Activated CD4-positive, alpha-beta memory T cell treated with anti-CD3 and anti-CD28 coated beads for 36 hours (primary cell): Measurements from ENCODE around the gene CEP152. TPM values are rescaled to one million over a fixed set of nuclear protein-coding genes. Genes with fewer than 3 reads are reported as not detected.

ENCODE experiments used
- CTCF ChIA-PET: fragments of 350-600 bp; sonication (Branson Sonifier 250); formaldehyde crosslinking; loops from one replicate; lab custom pipeline; 2021; ENCODE audit warnings: antibody characterized with exemption, inconsistent platforms; lab: Charles Lee
- POLR2A ChIA-PET: fragments of 350-600 bp; sonication (Branson Sonifier 250); formaldehyde crosslinking; loops from one replicate; lab custom pipeline; 2021; ENCODE audit warnings: antibody characterized with exemption; lab: Charles Lee
- DNase-seq: peaks from one replicate; pipeline ENCODE4 v3.0.0-alpha.2; 2020
- H3K27ac Mint-ChIP-seq: one replicate; pipeline ENCODE4 v1.8.0; 2021; ENCODE audit warnings: mixed read lengths
- H3K27me3 Mint-ChIP-seq: one replicate; pipeline ENCODE4 v1.8.0; 2021; ENCODE audit warnings: mixed read lengths
- H3K36me3 Mint-ChIP-seq: one replicate; pipeline ENCODE4 v1.8.0; 2021; ENCODE audit warnings: mixed read lengths
- H3K4me1 Mint-ChIP-seq: one replicate; pipeline ENCODE4 v1.8.0; 2021; ENCODE audit warnings: low read depth, mixed read lengths
- H3K4me3 Mint-ChIP-seq: one replicate; pipeline ENCODE4 v1.8.0; 2021; ENCODE audit warnings: mild to moderate bottlenecking, mixed read lengths
- H3K9me3 Mint-ChIP-seq: one replicate; pipeline ENCODE4 v1.8.0; 2021; ENCODE audit warnings: mixed read lengths
- intact Hi-C: fragments of 100-400 bp; cut with micrococcal nuclease; formaldehyde crosslinking; loops from one replicate; pipeline ENCODE4 v1.15.1; 2023
- total RNA-seq, 2 experiments: library from RNA; stranded (reverse); gene quantifications; one replicate each; pipeline ENCODE4 v1.2.3, GENCODE V29; 2021

CEP152 gene
- total RNA-seq, 2 experiments from 2014 or later, result 36.1 to 39.4 TPM

- no peak for DNase-seq
- POLR2A ChIA-PET, result no interaction called here
- no peak overlapping the region for H3K27ac Mint-ChIP-seq
- H3K4me1 Mint-ChIP-seq, result no peaks in the 10 kb centered on the region
- no peak overlapping the region for H3K4me3 Mint-ChIP-seq
- intact Hi-C loops, result no loop called here
- peaks cover 51% of the 10 kb centered on the region for H3K36me3 Mint-ChIP-seq
- H3K27me3 Mint-ChIP-seq, result no peaks in the 10 kb centered on the region
- CTCF ChIA-PET, result no interaction called here
- no peaks in the 10 kb centered on the region for H3K9me3 Mint-ChIP-seq
Measured at GRCh38 chr15:48759921-48760320, 50.9 kb downstream of the CEP152 start.

DNA sequence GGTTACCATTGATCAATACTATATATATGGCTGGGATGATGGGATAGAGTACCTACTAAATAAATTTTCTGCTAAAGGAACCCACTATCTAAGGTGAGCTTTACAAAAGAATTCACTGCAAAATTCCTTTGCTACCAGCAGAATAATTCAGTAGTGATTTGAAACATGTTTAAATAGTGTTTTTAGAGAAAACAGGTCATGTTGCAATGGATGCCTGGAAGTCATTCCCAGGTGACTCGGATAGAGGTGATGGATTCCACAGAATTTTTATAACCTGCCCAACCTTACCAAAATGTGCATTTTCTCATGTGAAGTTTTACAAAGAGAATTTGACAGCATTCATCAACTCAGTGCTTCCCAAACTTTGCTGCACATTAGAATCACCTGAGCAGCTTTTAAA is 53.2 kb downstream of the CEP152 start:
- intact Hi-C loops, result no loop called here
- H3K4me3 Mint-ChIP-seq, result no peak overlapping the region
- no peak overlapping the region for H3K27ac Mint-ChIP-seq
- DNase-seq, result no peak
- no peaks in the 10 kb centered on the region for H3K9me3 Mint-ChIP-seq
- no peaks in the 10 kb centered on the region for H3K4me1 Mint-ChIP-seq
- H3K27me3 Mint-ChIP-seq, result no peaks in the 10 kb centered on the region
- POLR2A ChIA-PET, result no interaction called here
- peaks cover 49% of the 10 kb centered on the region for H3K36me3 Mint-ChIP-seq
- CTCF ChIA-PET, result no interaction called here

- no peak for DNase-seq
- no peak overlapping the region for H3K27ac Mint-ChIP-seq
- no peaks in the 10 kb centered on the region for H3K4me1 Mint-ChIP-seq
- intact Hi-C loops, result no loop called here
- H3K36me3 Mint-ChIP-seq, result peaks cover 52% of the 10 kb centered on the region
- H3K4me3 Mint-ChIP-seq, result no peak overlapping the region
- ChIA-PET CTCF (no interaction called here), POLR2A (no interaction called here)
- no peaks in the 10 kb centered on the region for H3K9me3 Mint-ChIP-seq
- H3K27me3 Mint-ChIP-seq, result no peaks in the 10 kb centered on the region
Measured at GRCh38 chr15:48754011-48754410, 56.9 kb downstream of the CEP152 start.

GRCh38 chr15:48751595-48751994 is 59.3 kb downstream of the CEP152 start:
- no peaks in the 10 kb centered on the region for H3K27me3 Mint-ChIP-seq
- H3K36me3 Mint-ChIP-seq, result peaks cover 60% of the 10 kb centered on the region
- intact Hi-C loops, result no loop called here
- DNase-seq, result no peak
- CTCF ChIA-PET, result no interaction called here
- no peaks in the 10 kb centered on the region for H3K4me1 Mint-ChIP-seq
- no peak overlapping the region for H3K4me3 Mint-ChIP-seq
- H3K27ac Mint-ChIP-seq, result no peak overlapping the region
- POLR2A ChIA-PET, result no interaction called here
- no peaks in the 10 kb centered on the region for H3K9me3 Mint-ChIP-seq

GRCh38 chr15:48748535-48748934 is 62.3 kb downstream of the CEP152 start:
- Mint-ChIP-seq H3K27ac (no peak overlapping the region), H3K36me3 (peaks cover 51% of the 10 kb centered on the region), H3K27me3 (no peaks in the 10 kb centered on the region), H3K4me1 (no peaks in the 10 kb centered on the region), H3K4me3 (no peak overlapping the region), H3K9me3 (no peaks in the 10 kb centered on the region)
- POLR2A ChIA-PET, result no interaction called here
- DNase-seq, result no peak
- CTCF ChIA-PET, result no interaction called here
- intact Hi-C loops, result no loop called here

DNA sequence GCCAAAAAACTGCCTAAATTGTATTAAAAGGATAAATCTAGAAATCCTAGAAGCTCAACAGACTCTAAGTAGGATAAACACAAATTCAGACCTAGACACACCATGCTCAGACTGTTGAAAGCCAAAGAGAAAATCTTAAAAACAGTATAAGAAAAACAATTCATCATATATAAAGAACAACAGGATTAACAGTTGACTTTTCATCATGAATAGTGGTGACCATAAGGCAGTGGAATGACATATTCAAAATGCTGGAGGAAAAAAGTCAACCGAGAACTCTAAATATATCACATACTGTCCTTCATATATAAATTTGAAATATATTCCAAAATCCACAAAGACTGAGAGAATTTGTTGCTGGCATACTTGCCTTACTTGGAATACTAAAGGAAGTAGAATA is 77.3 kb downstream of the CEP152 start:
- H3K36me3 Mint-ChIP-seq, result peaks cover 68% of the 10 kb centered on the region
- H3K4me1 Mint-ChIP-seq, result no peaks in the 10 kb centered on the region
- ChIA-PET POLR2A (interaction anchor here (0.6 kb wide), 1 partner anchor 114 kb away, joined by 5 read pairs; no protein-coding TSS in a partner anchor), CTCF (no interaction called here)
- DNase-seq, result no peak
- no peaks in the 10 kb centered on the region for H3K27me3 Mint-ChIP-seq
- intact Hi-C loops, result no loop called here
- H3K27ac Mint-ChIP-seq, result no peak overlapping the region
- no peak overlapping the region for H3K4me3 Mint-ChIP-seq
- H3K9me3 Mint-ChIP-seq, result peaks cover 22% of the 10 kb centered on the region

GRCh38 chr15:48730506-48730905 is 80.4 kb downstream of the CEP152 start:
- no peak overlapping the region for H3K4me3 Mint-ChIP-seq
- no peak for DNase-seq
- no peak overlapping the region for H3K27ac Mint-ChIP-seq
- ChIA-PET POLR2A (no interaction called here), CTCF (no interaction called here)
- H3K27me3 Mint-ChIP-seq, result no peaks in the 10 kb centered on the region
- H3K4me1 Mint-ChIP-seq, result no peaks in the 10 kb centered on the region
- peaks cover 18% of the 10 kb centered on the region for H3K9me3 Mint-ChIP-seq
- H3K36me3 Mint-ChIP-seq, result peaks cover 62% of the 10 kb centered on the region
- intact Hi-C loops, result no loop called here

- H3K36me3 Mint-ChIP-seq, result peaks cover 27% of the 10 kb centered on the region
- ChIA-PET POLR2A (no interaction called here), CTCF (no interaction called here)
Measured at GRCh38 chr15:48723969-48724368, 86.9 kb downstream of the CEP152 start.

DNA sequence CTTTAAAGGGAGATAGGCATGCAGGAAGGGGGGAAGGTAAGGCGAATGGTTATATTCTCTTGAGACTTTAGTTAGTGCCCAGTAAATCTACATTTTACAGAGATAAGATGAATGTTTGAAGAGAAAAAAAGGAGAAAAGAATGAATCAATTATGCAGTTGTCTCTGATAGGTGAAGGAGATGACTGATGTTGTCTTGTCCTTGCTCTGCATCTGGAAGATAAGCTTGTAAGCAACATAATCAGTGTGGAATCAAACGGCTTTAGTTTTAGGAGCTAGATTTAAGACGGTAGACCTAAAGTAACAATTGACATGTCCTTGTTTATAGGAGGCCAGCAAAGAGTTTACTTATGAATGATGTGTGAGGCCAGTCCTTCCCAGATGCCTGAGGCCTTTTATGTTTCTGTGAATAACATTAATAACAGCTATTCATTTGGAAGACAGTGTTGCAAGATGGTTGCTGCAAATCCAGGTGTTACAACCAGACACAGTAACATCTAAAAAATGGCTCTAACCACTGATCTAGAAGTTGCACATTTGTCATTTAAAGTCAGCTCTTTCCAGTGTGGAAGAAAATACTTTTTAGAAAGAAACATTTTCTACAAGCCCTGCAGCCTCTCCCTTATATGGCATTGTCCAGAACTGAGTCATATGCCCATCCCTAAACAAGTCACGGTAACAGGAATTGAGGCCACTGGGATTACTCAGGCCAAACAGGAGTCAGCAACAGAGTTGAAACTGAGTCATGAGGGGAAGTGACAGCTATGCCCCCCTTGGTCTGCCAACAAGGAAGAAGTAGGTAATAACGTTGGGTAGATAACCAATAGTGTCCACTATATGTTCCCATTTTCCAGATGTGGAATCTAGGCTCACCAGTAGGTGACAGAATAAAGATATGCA is 87.9 kb downstream of the CEP152 start:
- Mint-ChIP-seq H3K27me3 (no peaks in the 10 kb centered on the region), H3K4me3 (no peak overlapping the region), H3K9me3 (no peaks in the 10 kb centered on the region), H3K27ac (no peak overlapping the region), H3K4me1 (peaks cover 6% of the 10 kb centered on the region), H3K36me3 (peaks cover 20% of the 10 kb centered on the region)
- DNase-seq, result no peak
- intact Hi-C loops, result no loop called here
- POLR2A ChIA-PET, result no interaction called here
- CTCF ChIA-PET, result interaction anchor here (1.3 kb wide), 1 partner anchor 253 kb away, joined by 3 read pairs; no protein-coding TSS in a partner anchor

More at GRCh38 chr15:48723969-48724368, 86.9 kb downstream of the CEP152 start:
- Mint-ChIP-seq H3K27me3 (no peaks in the 10 kb centered on the region), H3K4me1 (peaks cover 6% of the 10 kb centered on the region), H3K27ac (no peak overlapping the region), H3K4me3 (no peak overlapping the region), H3K9me3 (no peaks in the 10 kb centered on the region)
- intact Hi-C loops, result no loop called here
- DNase-seq, result no peak

GRCh38 chr15:48721061-48721810 is 89.6 kb downstream of the CEP152 start:
- H3K27me3 Mint-ChIP-seq, result no peaks in the 10 kb centered on the region
- intact Hi-C loops, result no loop called here
- H3K27ac Mint-ChIP-seq, result no peak overlapping the region
- POLR2A ChIA-PET, result no interaction called here
- H3K4me3 Mint-ChIP-seq, result no peak overlapping the region
- CTCF ChIA-PET, result no interaction called here
- DNase-seq, result no peak
- peaks cover 6% of the 10 kb centered on the region for H3K4me1 Mint-ChIP-seq
- H3K36me3 Mint-ChIP-seq, result peaks cover 22% of the 10 kb centered on the region
- peaks cover 9% of the 10 kb centered on the region for H3K9me3 Mint-ChIP-seq

- ChIA-PET CTCF (no interaction called here), POLR2A (no interaction called here)
- Mint-ChIP-seq H3K36me3 (peaks cover 28% of the 10 kb centered on the region), H3K9me3 (peaks cover 15% of the 10 kb centered on the region), H3K27ac (no peak overlapping the region), H3K4me3 (no peak overlapping the region), H3K27me3 (no peaks in the 10 kb centered on the region), H3K4me1 (peaks cover 6% of the 10 kb centered on the region)
- intact Hi-C loops, result no loop called here
- no peak for DNase-seq
Measured at GRCh38 chr15:48720646-48721045, 90.2 kb downstream of the CEP152 start.

GRCh38 chr15:48719668-48720067 is 91.2 kb downstream of the CEP152 start:
- no peak overlapping the region for H3K4me3 Mint-ChIP-seq

More at GRCh38 chr15:48719668-48720067, 91.2 kb downstream of the CEP152 start:
- peaks cover 6% of the 10 kb centered on the region for H3K4me1 Mint-ChIP-seq
- no peaks in the 10 kb centered on the region for H3K27me3 Mint-ChIP-seq
- no peak overlapping the region for H3K27ac Mint-ChIP-seq
- H3K36me3 Mint-ChIP-seq, result peaks cover 29% of the 10 kb centered on the region
- H3K9me3 Mint-ChIP-seq, result peaks cover 18% of the 10 kb centered on the region
- POLR2A ChIA-PET, result no interaction called here
- DNase-seq, result peak; percentile 20
- CTCF ChIA-PET, result no interaction called here
- intact Hi-C loops, result no loop called here
